Activated T-cell treated with anti-CD3 and anti-CD28 coated beads, Interleukin-2, amount 50 U/mL, for 4 hours (primary cell): Measurements from ENCODE around the gene CIAO3. TPM values are rescaled to one million over a fixed set of nuclear protein-coding genes. Genes with fewer than 3 reads are reported as not detected.

Experiments
- ATAC-seq, 2 donors: fragments of 200-7000 bp; cut with Tn5 transposase; one replicate each; pipeline ENCODE4 v1.10.0; 2021
- DNase-seq: peaks from one replicate; pipeline ENCODE4 v3.0.0-alpha.2; 2020
- H3K27me3 Mint-ChIP-seq: one replicate; pipeline ENCODE4 v1.8.0; 2021; ENCODE audit warnings: low read depth, mixed read lengths
- H3K36me3 Mint-ChIP-seq: one replicate; pipeline ENCODE4 v1.8.0; 2022; ENCODE audit warnings: mixed read lengths; ENCODE audit not compliant: insufficient read depth
- H3K4me1 Mint-ChIP-seq: one replicate; pipeline ENCODE4 v1.8.0; 2021; ENCODE audit warnings: low read depth, mixed read lengths
- H3K4me3 Mint-ChIP-seq: one replicate; pipeline ENCODE4 v1.8.0; 2021; ENCODE audit warnings: mild to moderate bottlenecking, moderate library complexity, mixed read lengths
- H3K9me3 Mint-ChIP-seq: one replicate; pipeline ENCODE4 v1.8.0; 2021; ENCODE audit warnings: mixed read lengths
- total RNA-seq, 3 donors: library from RNA; stranded (reverse); gene quantifications; one replicate each; pipeline ENCODE4 v1.2.1, GENCODE V29; 2021

The CIAO3 gene
- total RNA-seq, 3 donors from 2014 or later: 30.1 to 39.5 (median 34.8) TPM

DNA sequence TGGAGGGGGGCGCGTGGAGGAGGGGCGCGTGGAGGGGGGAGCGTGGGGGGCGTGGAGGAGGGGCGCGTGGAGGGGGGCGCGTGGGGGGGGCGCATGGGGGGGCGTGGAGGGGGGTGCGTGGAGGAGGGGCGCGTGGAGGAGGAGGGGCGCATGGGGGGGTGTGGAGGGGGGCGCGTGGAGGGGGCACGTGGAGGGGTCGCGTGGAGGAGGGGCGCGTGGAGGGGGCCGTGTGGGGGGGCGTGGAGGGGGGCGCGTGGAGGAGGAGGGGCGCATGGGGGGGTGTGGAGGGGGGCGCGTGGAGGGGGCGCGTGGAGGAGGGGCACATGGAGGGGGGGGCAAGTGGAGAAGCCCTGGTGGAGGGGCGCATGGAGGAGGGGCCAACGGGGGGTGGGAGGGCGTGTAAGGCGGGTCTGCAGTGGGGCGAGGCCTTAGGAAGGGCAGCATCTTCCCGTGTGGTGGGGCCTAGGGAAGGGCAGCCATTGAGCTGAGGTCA lies 27.0 kb upstream of the CIAO3 start:
- Mint-ChIP-seq H3K9me3 (no peaks in the 10 kb centered on the region), H3K36me3 (no peaks in the 10 kb centered on the region), H3K4me1 (no peaks in the 10 kb centered on the region), H3K4me3 (no peak overlapping the region), H3K27me3 (no peaks in the 10 kb centered on the region)
- DNase-seq (no peak), ATAC-seq (no peak)

DNA sequence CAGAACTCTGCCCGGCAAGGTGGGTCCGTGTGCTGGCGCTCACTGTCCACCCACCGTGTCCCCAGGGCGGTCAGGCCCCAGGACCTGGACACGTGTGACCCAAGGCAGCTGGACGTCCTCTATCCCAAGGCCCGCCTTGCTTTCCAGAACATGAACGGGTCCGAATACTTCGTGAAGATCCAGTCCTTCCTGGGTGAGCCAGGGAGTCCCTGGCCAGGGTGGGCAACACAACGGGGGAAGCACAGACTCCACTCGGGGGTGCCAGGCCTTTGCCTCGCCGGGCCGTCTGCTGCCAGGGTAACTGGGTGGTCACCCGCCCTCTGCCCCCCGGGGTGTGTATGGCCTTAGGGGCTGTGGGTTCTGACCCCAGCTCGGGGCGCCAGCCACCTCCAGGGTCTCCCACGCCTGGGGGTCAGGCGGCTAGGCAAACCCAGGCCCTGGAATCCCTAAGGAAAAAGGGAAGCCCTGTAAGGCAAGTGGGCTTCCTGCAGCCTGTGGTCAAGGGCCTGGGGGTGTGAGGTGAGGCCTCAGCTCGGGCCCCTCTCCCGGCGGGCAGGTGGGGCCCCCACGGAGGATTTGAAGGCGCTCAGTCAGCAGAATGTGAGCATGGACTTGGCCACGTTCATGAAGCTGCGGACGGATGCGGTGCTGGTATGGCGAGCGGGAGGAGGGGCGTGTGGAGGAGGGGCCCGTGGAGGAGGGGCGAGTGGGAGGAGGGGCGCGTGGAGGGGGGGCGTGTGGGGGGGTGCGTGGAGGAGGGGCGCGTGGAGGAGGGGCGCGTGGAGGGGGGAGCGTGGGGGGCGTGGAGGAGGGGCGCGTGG lies 26.2 kb upstream of the CIAO3 start:
- H3K27me3 Mint-ChIP-seq: no peaks in the 10 kb centered on the region
- H3K9me3 Mint-ChIP-seq: no peaks in the 10 kb centered on the region
- no peak for ATAC-seq
- no peaks in the 10 kb centered on the region for H3K36me3 Mint-ChIP-seq
- no peak for DNase-seq
- no peak overlapping the region for H3K4me3 Mint-ChIP-seq
- no peaks in the 10 kb centered on the region for H3K4me1 Mint-ChIP-seq

- no peak for DNase-seq
- Mint-ChIP-seq H3K4me1 (no peaks in the 10 kb centered on the region), H3K36me3 (no peaks in the 10 kb centered on the region)
Measured at GRCh38 chr16:766008-766819, 25.4 kb upstream of the CIAO3 start.

GRCh38 chr16:765488-765865 lies 24.7 kb upstream of the CIAO3 start:
- no peaks in the 10 kb centered on the region for H3K27me3 Mint-ChIP-seq
- no peak overlapping the region for H3K4me3 Mint-ChIP-seq
- DNase-seq (no peak), ATAC-seq (no peak)
- no peaks in the 10 kb centered on the region for H3K9me3 Mint-ChIP-seq
- no peaks in the 10 kb centered on the region for H3K36me3 Mint-ChIP-seq
- H3K4me1 Mint-ChIP-seq: no peaks in the 10 kb centered on the region

More at GRCh38 chr16:766008-766819, 25.4 kb upstream of the CIAO3 start:
- Mint-ChIP-seq H3K4me3 (no peak overlapping the region), H3K27me3 (no peaks in the 10 kb centered on the region), H3K9me3 (no peaks in the 10 kb centered on the region)
- no peak for ATAC-seq

DNA sequence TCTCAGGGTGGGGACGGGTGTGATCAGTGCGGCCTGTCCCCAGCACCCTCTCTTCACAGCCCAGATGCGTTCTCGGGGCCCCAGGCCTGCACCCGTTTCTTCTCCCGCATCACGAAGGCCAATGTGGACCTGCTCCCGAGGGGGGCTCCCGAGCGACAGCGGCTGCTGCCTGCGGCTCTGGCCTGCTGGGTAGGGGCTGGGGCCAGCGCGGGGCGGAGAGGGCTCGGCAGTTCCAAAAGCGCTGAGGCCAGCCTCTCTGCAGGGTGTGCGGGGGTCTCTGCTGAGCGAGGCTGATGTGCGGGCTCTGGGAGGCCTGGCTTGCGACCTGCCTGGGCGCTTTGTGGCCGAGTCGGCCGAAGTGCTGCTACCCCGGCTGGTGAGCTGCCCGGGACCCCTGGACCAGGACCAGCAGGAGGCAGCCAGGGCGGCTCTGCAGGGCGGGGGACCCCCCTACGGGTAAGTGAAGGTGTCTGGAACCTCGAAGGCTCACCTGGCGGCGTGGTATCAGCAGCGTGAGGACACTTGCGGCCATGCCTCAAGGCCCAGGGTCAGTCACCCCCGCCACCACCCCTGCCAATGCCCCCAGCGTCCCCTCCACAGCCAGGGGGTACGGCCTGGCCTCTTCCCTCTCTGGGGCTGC lies 24.2 kb upstream of the CIAO3 start:
- no peaks in the 10 kb centered on the region for H3K36me3 Mint-ChIP-seq

GRCh38 chr16:764184-764750 lies 23.5 kb upstream of the CIAO3 start:
- Mint-ChIP-seq H3K27me3 (no peaks in the 10 kb centered on the region), H3K9me3 (no peaks in the 10 kb centered on the region), H3K4me1 (no peaks in the 10 kb centered on the region), H3K36me3 (no peaks in the 10 kb centered on the region), H3K4me3 (no peak overlapping the region)
- DNase-seq: no peak
- no peak for ATAC-seq

More for the DNA sequence above, 24.2 kb upstream of the CIAO3 start:
- ATAC-seq (no peak), DNase-seq (no peak)
- no peaks in the 10 kb centered on the region for H3K9me3 Mint-ChIP-seq
- H3K4me3 Mint-ChIP-seq: no peak overlapping the region
- no peaks in the 10 kb centered on the region for H3K4me1 Mint-ChIP-seq
- no peaks in the 10 kb centered on the region for H3K27me3 Mint-ChIP-seq

DNA sequence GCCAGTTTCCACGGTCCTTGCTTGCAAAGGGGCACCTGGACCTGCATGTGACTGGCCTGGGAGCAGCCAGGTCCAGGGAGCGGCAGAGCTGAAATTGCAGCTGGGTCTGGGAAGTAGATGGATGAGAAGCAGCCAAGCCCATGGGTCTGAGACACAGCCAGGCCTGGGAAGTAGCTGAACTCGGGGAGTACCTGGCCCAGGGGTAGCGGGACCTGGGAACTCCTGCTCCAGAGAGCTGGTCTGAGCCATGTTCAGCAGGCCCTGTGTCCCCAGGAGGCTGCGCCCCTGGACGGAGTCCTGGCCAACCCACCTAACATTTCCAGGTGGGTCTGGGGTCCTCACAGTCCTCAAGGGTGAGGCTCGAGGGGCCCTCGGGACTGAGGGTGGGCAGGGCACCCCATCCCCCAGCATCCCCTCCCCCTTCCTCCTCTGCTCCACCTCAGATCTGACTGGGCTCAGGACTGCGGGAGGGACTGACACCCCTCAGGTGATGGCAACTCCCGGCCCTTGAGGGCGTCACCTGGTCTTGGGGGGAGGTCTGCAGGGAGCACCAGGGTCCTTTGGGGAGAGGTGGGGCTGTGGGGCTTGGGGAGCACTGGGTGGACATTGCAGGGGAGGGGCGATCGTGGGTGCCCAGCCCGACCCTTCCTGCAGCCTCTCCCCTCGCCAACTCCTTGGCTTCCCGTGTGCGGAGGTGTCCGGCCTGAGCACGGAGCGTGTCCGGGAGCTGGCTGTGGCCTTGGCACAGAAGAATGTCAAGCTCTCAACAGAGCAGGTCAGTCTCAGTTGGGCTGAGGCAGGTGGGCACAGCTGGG lies 22.8 kb upstream of the CIAO3 start:
- no peak for ATAC-seq
- H3K4me1 Mint-ChIP-seq: no peaks in the 10 kb centered on the region
- DNase-seq: no peak
- H3K4me3 Mint-ChIP-seq: no peak overlapping the region
- no peaks in the 10 kb centered on the region for H3K36me3 Mint-ChIP-seq
- H3K27me3 Mint-ChIP-seq: no peaks in the 10 kb centered on the region
- no peaks in the 10 kb centered on the region for H3K9me3 Mint-ChIP-seq

- H3K4me3 Mint-ChIP-seq: no peak overlapping the region
- H3K9me3 Mint-ChIP-seq: no peaks in the 10 kb centered on the region
- H3K27me3 Mint-ChIP-seq: no peaks in the 10 kb centered on the region
- ATAC-seq (no peak), DNase-seq (no peak)
- no peaks in the 10 kb centered on the region for H3K36me3 Mint-ChIP-seq
- no peaks in the 10 kb centered on the region for H3K4me1 Mint-ChIP-seq
Measured at GRCh38 chr16:762595-763268, 21.9 kb upstream of the CIAO3 start.

DNA sequence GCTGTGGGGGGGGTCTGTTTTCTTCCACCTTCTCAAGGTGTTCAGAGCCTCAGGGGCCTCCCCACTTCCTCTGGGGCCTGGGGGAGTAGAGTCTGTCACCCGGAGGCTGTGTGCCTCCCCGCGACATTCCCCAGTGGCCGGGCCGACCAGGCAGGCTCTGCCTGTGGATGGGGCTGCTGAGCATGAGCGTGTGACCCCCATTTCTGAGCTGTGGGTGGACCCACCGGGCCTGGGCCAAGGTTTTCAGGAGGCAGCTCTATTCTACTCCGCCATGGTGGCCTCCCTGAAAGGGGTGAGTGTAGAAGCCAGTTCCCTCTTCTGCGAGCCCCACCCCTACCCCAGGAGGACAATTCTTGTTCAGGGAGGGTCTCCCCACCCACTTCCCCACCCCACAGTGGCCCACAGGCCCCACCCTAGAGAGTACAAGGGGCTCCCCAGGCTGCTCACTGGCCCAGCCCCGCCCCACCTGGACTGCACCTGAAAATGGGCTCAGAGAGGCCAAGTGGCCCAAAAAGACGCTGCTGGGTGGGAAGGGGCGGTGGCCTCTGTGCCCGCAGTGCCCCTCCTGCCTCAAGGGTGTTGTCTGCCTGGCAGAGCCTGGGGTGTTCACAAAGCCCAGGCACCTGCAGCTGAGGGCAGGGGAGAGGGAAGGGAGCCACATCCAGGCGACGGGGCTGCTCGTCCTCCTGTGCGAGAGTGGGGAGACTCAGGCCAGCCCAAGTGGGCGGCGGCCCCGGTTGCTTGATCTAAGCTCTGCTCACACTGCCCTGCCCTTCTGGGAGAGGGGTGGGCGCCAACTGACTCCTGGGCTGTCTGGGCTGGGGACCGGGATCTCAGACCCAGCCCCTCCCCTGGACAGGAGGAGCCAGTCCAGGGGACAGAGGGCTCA lies 21.1 kb upstream of the CIAO3 start:
- peaks cover 2% of the 10 kb centered on the region for H3K27me3 Mint-ChIP-seq
- H3K4me3 Mint-ChIP-seq: no peak overlapping the region
- no peaks in the 10 kb centered on the region for H3K9me3 Mint-ChIP-seq
- DNase-seq: no peak
- H3K4me1 Mint-ChIP-seq: no peaks in the 10 kb centered on the region
- ATAC-seq: no peak
- no peaks in the 10 kb centered on the region for H3K36me3 Mint-ChIP-seq

DNA sequence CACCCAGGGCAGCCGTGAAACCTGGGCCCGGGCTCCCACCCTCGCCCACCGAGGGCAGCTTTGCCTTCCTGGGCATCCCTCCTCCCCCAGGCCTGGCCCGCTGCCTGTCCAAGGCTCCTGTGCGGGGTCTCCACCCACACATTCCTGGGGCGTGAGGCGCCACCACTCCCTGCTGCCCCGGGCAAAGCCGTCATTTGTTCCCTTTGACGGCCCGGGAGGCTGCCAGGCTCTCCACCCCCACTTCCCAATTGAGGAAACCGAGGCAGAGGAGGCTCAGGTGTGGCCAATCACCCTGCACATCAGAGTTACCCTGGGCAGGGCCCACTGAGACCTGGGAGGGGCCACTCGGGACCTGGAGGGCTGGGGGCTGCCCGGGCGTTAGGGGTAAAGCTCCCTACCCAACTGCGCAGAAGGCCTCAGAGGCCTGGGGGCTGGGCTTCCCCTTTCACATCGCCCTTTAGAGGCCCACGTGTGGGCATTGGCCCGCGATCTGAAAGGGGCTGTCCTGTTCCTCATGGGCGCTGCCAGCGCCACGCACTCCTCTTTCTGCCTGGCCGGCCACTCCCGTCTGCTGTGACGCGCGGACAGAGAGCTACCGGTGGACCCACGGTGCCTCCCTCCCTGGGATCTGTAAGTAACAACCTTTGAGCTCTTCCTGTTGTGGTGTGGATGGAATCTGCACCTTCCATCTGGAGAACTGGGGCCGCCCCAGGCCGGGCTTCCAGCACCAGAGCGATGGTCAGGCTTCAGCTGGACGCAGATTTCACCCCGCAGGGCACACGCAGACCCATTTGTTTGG lies 19.9 kb upstream of the CIAO3 start, which contains the start of gene MSLN:
MSLN (plus strand) TSS at position 190 of the 799 bp plus-strand sequence. CDS start 1,947 bp downstream, outside the sequence.
- no peaks in the 10 kb centered on the region for H3K9me3 Mint-ChIP-seq
- ATAC-seq (no peak), DNase-seq (no peak)
- no peaks in the 10 kb centered on the region for H3K36me3 Mint-ChIP-seq
- no peaks in the 10 kb centered on the region for H3K4me1 Mint-ChIP-seq
- H3K27me3 Mint-ChIP-seq: peaks cover 2% of the 10 kb centered on the region
- H3K4me3 Mint-ChIP-seq: no peak within 1 kb of the TSS

- no peak for ATAC-seq
- Mint-ChIP-seq H3K9me3 (no peaks in the 10 kb centered on the region), H3K4me3 (no peak overlapping the region), H3K4me1 (no peaks in the 10 kb centered on the region), H3K36me3 (no peaks in the 10 kb centered on the region), H3K27me3 (peaks cover 2% of the 10 kb centered on the region)
- DNase-seq: no peak
Measured at GRCh38 chr16:760065-760464, 19.3 kb upstream of the CIAO3 start.
